K562 (cell line): ENCODE measurements around the gene SCYL1. TPM values are rescaled to one million over a fixed set of nuclear protein-coding genes. Genes with fewer than 3 reads are reported as not detected.
A peak's percentile ranks its signal among the peaks of the same experiment; 100 is the strongest.

Experiments
- CBX8 ChIP-seq: fragments of 200-600 bp; sonication (generic); IDR thresholded peaks from 2 replicates; pipeline ENCODE4 v1.6.1; 2012; ENCODE audit warnings: borderline replicate concordance, mixed run types, low read depth, mild to moderate bottlenecking, moderate library complexity, mixed read lengths, low read length, control low read depth, inconsistent platforms; ENCODE audit not compliant: poor library complexity, severe bottlenecking; ENCODE audit errors: extremely low read depth
- CHD1 ChIP-seq: fragments of 200-600 bp; sonication (generic); IDR thresholded peaks from one replicate; pipeline ENCODE4 v1.6.1; 2012; ENCODE audit warnings: mild to moderate bottlenecking, moderate library complexity, low read length, inconsistent platforms
- DLX4 ChIP-seq: fragments of 250-450 bp; sonication (Bioruptor Pico); IDR thresholded peaks from 2 replicates; pipeline ENCODE4 v1.6.1; 2021; ENCODE audit warnings: mild to moderate bottlenecking
- GATAD2A ChIP-seq: fragments of 450-650 bp; IDR thresholded peaks from 2 replicates; pipeline ENCODE4 v1.6.1; 2017
- KAT8 ChIP-seq: fragments of 450-650 bp; IDR thresholded peaks from 2 replicates; pipeline ENCODE4 v1.6.1; 2016; ENCODE audit warnings: low read depth, mild to moderate bottlenecking
- MTF1 ChIP-seq: fragments of 250-450 bp; sonication (Bioruptor Pico); IDR thresholded peaks from 2 replicates; pipeline ENCODE4 v1.9.0; 2021; ENCODE audit warnings: moderate library complexity, mild to moderate bottlenecking, inconsistent platforms, borderline replicate concordance
- PHB ChIP-seq: fragments of 250-450 bp; sonication (Bioruptor Pico); IDR thresholded peaks from 2 replicates; pipeline ENCODE4 v1.5.0; 2021
- RBM34 ChIP-seq: fragments of 200-400 bp; formaldehyde crosslinking; IDR thresholded peaks from 2 replicates; pipeline ENCODE4 v1.6.1; 2018; ENCODE audit warnings: low read length, borderline replicate concordance; ENCODE audit not compliant: insufficient read depth
- TCFL5 ChIP-seq: fragments of 250-450 bp; sonication (Bioruptor Pico); conservative IDR thresholded peaks from 2 replicates; pipeline ENCODE4 v1.6.1; 2021; ENCODE audit warnings: mild to moderate bottlenecking, moderate library complexity, matching md5 sums
- YY1 ChIP-seq, 3 experiments: IDR thresholded peaks; 2 replicates each; pipeline ENCODE4 v1.6.1; 2011; ENCODE audit warnings: low read length in 2 of 3, mild to moderate bottlenecking in 2 of 3, moderate library complexity in 2 of 3, borderline replicate concordance in 1 of 3, control low read depth in 1 of 3, low read depth in 1 of 3; ENCODE audit not compliant: insufficient read depth in 3 of 3, insufficient replicate concordance in 2 of 3, control insufficient read depth in 1 of 3, insufficient read length in 1 of 3; ENCODE audit errors: extremely low read depth in 1 of 3
- ZNF197 ChIP-seq: fragments of 200-800 bp; sonication (Bioruptor generic); IDR thresholded peaks from 2 replicates; pipeline ENCODE4 v1.6.1; 2016; ENCODE audit warnings: low read depth, missing genetic modification characterization, missing compliant biosample characterization
- ZNF512 ChIP-seq: IDR thresholded peaks from 2 replicates; pipeline ENCODE4 v1.6.1; 2016; ENCODE audit warnings: missing genetic modification characterization, missing compliant biosample characterization
- ZNF695 ChIP-seq: fragments of 450-650 bp; formaldehyde crosslinking; IDR thresholded peaks from 2 replicates; pipeline ENCODE4 v1.4.0; 2020; ENCODE audit warnings: mild to moderate bottlenecking, moderate library complexity
- ZNF76 ChIP-seq: fragments of 250-450 bp; sonication (Bioruptor Pico); IDR thresholded peaks from 2 replicates; pipeline ENCODE4 v1.4.0; 2020; ENCODE audit warnings: mild to moderate bottlenecking, moderate library complexity, borderline replicate concordance
- polyA plus RNA-seq, 8 experiments: library from polyadenylated mRNA; depleted of rRNA in 4 of 8; stranded (reverse) in 5 of 8; unstranded in 3 of 8; fragments of >200 nt; fragmentation: Nextera tagmentation in 2 of 8; fragmentation: Illumina TruSeq in 1 of 8; extraction: Ambion mirVana in 2 of 8; extraction: Trizol in 1 of 8; gene quantifications; 2 replicates each; pipeline versions ENCODE4 v1.2.1 to v1.2.3, GENCODE V29; 2011 to 2014; ENCODE audit warnings: inconsistent platforms in 1 of 8, missing spikeins in 1 of 8
- total RNA-seq, 7 experiments: library from RNA; depleted of rRNA in 6 of 7; stranded (reverse); fragments of >200 nt in 6 of 7; fragmentation: Illumina TruSeq in 2 of 7; extraction: Trizol in 2 of 7; gene quantifications; 2 replicates each; pipeline versions ENCODE4 v1.2.1 to v1.2.3, GENCODE V29; 2011 to 2021; ENCODE audit warnings: low replicate concordance in 1 of 7
- TF ChIP-seq, protein P1 (sequence below): fragments of 450-650 bp; IDR thresholded peaks from 2 replicates; pipeline ENCODE4 v1.6.1; 2016; ENCODE audit warnings: low read depth, mild to moderate bottlenecking, moderate library complexity
- TF ChIP-seq, protein P2 (sequence below): fragments of 250-450 bp; sonication (Bioruptor Pico); IDR thresholded peaks from 2 replicates; pipeline ENCODE4 v1.4.0; 2020; ENCODE audit warnings: mild to moderate bottlenecking, moderate library complexity
- TF ChIP-seq, protein P3 (sequence below): fragments of 250-450 bp; sonication (Bioruptor Pico); IDR thresholded peaks from 2 replicates; pipeline ENCODE4 v1.4.0; 2020; ENCODE audit warnings: borderline replicate concordance

The SCYL1 gene
- total and polyA plus RNA-seq, 9 of the 15 experiments (the other 6 are each of a cell fraction or from before 2014, with no cell fraction given): 1.9 to 145 (median 57.6) TPM

DNA sequence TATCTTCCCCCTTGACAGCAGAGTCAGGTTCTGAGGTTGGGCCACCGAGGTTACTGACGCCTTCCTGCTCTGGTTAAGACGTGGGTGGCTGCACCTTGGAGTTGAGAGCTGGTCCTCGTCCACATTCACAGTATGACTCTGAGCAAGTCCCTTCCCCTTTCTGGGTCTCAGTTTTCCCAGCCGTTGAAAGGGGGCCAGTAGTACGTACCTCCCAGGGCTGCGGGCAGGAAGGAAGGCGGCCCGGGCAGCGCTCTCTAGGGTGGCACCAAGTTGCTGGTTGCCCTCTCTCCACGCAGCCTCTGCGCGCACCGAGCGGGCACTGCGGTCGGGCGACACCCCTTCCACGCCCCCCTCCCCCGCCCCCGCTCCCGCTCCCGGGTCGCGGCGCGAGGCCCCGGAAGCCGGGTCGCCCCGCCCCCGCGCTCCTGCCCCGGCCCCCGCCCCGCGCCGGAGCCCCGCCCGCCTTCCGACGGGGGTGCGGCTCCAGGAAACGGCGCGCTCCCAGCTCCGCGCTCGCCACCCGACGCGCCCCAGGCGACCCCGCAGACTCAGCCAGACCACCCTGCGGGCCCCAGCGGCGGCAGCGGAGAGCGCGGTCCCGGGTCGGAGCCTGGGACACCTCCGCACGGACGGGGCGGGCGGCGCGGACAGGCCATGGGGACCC is 50.8 kb downstream of the SCYL1 start, which contains the start of gene EHBP1L1 (continued):
- TF ChIP-seq CBX8: no peak
- no peak for TF ChIP-seq RBM34
- no peak for TF ChIP-seq GATAD2A
- TF ChIP-seq, protein P1, sequence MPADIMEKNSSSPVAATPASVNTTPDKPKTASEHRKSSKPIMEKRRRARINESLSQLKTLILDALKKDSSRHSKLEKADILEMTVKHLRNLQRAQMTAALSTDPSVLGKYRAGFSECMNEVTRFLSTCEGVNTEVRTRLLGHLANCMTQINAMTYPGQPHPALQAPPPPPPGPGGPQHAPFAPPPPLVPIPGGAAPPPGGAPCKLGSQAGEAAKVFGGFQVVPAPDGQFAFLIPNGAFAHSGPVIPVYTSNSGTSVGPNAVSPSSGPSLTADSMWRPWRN: no peak
- no peak for TF ChIP-seq KAT8
- no peak for TF ChIP-seq ZNF76 (CRISPR knock-in tag)
- TF ChIP-seq ZNF695 (CRISPR knock-in tag): peak; percentile 65; the same call in 1 of the 2 replicates
- TF ChIP-seq TCFL5: no peak
- TF ChIP-seq MTF1: no peak
- TF ChIP-seq, protein P2, sequence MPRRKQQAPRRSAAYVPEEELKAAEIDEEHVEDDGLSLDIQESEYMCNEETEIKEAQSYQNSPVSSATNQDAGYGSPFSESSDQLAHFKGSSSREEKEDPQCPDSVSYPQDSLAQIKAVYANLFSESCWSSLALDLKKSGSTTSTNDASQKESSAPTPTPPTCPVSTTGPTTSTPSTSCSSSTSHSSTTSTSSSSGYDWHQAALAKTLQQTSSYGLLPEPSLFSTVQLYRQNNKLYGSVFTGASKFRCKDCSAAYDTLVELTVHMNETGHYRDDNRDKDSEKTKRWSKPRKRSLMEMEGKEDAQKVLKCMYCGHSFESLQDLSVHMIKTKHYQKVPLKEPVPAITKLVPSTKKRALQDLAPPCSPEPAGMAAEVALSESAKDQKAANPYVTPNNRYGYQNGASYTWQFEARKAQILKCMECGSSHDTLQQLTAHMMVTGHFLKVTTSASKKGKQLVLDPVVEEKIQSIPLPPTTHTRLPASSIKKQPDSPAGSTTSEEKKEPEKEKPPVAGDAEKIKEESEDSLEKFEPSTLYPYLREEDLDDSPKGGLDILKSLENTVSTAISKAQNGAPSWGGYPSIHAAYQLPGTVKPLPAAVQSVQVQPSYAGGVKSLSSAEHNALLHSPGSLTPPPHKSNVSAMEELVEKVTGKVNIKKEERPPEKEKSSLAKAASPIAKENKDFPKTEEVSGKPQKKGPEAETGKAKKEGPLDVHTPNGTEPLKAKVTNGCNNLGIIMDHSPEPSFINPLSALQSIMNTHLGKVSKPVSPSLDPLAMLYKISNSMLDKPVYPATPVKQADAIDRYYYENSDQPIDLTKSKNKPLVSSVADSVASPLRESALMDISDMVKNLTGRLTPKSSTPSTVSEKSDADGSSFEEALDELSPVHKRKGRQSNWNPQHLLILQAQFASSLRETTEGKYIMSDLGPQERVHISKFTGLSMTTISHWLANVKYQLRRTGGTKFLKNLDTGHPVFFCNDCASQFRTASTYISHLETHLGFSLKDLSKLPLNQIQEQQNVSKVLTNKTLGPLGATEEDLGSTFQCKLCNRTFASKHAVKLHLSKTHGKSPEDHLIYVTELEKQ (CRISPR knock-in tag): no peak
- no peak for TF ChIP-seq ZNF197 (CRISPR knock-in tag)
- TF ChIP-seq PHB (CRISPR knock-in tag): no peak
- TF ChIP-seq ZNF512 (tag): no peak
- TF ChIP-seq CHD1: no peak
- peak in 1 of 3 experiments; percentile 19 for TF ChIP-seq YY1 (IDR thresholded peaks at IDR 0.05; ENCODE audit: borderline replicate concordance in 1 of 3, control insufficient read depth in 1 of 3, extremely low read depth in 1 of 3, insufficient read depth in 3 of 3, insufficient read length in 1 of 3, insufficient replicate concordance in 2 of 3, low read depth in 1 of 3, low read length in 2 of 3)
- no peak for TF ChIP-seq DLX4 (CRISPR knock-in tag)
- TF ChIP-seq, protein P3, sequence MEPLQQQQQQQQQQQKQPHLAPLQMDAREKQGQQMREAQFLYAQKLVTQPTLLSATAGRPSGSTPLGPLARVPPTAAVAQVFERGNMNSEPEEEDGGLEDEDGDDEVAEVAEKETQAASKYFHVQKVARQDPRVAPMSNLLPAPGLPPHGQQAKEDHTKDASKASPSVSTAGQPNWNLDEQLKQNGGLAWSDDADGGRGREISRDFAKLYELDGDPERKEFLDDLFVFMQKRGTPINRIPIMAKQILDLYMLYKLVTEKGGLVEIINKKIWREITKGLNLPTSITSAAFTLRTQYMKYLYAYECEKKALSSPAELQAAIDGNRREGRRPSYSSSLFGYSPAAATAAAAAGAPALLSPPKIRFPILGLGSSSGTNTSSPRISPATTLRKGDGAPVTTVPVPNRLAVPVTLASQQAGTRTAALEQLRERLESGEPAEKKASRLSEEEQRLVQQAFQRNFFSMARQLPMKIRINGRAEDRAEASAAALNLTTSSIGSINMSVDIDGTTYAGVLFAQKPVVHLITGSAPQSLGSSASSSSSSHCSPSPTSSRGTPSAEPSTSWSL (CRISPR knock-in tag): no peak
